ENCODE measurements around the gene PPM1M.

PPM1M gene

GRCh38 chr3:52215351-52215750 lies 30.2 kb upstream of the PPM1M start:
- no peaks in the 10 kb centered on the region for H3K4me1 ChIP-seq (ENCODE audit: control insufficient read depth, insufficient read depth, low read length)
- H3K27ac ChIP-seq (ENCODE audit: extremely low read depth, low read depth, low read length): no peak overlapping the region
- H3K36me3 ChIP-seq (ENCODE audit: control insufficient read depth in 2 of 2, insufficient read depth in 1 of 2, low read length in 2 of 2): peaks cover 8 to 57% of the 10 kb centered on the region in 2 experiments; a peak in 2 of 3 replicates
- TF ChIP-seq ZNF837 (tag by site-specific recombination; IDR thresholded peaks at IDR 0.05) (no peak), ZNF354C (tag by site-specific recombination; IDR thresholded peaks at IDR 0.05; ENCODE audit: borderline replicate concordance, low read depth) (no peak), KLF16 (tag by site-specific recombination; IDR thresholded peaks at IDR 0.05) (no peak), SP3 (tag by site-specific recombination; IDR thresholded peaks at IDR 0.05) (no peak), FEZF1 (tag by site-specific recombination; IDR thresholded peaks at IDR 0.05) (no peak), ZNF311 (tag by site-specific recombination; IDR thresholded peaks at IDR 0.05; ENCODE audit: borderline replicate concordance) (no peak)
- TF ChIP-seq, protein P1, sequence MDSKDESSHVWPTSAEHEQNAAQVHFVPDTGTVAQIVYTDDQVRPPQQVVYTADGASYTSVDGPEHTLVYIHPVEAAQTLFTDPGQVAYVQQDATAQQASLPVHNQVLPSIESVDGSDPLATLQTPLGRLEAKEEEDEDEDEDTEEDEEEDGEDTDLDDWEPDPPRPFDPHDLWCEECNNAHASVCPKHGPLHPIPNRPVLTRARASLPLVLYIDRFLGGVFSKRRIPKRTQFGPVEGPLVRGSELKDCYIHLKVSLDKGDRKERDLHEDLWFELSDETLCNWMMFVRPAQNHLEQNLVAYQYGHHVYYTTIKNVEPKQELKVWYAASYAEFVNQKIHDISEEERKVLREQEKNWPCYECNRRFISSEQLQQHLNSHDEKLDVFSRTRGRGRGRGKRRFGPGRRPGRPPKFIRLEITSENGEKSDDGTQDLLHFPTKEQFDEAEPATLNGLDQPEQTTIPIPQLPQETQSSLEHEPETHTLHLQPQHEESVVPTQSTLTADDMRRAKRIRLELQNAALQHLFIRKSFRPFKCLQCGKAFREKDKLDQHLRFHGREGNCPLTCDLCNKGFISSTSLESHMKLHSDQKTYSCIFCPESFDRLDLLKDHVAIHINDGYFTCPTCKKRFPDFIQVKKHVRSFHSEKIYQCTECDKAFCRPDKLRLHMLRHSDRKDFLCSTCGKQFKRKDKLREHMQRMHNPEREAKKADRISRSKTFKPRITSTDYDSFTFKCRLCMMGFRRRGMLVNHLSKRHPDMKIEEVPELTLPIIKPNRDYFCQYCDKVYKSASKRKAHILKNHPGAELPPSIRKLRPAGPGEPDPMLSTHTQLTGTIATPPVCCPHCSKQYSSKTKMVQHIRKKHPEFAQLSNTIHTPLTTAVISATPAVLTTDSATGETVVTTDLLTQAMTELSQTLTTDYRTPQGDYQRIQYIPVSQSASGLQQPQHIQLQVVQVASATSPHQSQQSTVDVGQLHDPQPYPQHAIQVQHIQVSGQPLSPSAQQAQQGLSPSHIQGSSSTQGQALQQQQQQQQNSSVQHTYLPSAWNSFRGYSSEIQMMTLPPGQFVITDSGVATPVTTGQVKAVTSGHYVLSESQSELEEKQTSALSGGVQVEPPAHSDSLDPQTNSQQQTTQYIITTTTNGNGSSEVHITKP (tag by site-specific recombination; IDR thresholded peaks at IDR 0.05): no peak
- CTCF ChIA-PET: interaction anchor here (0.6 to 1.1 kb wide), 2 partner anchors 16 to 122 kb away, joined by 3 read pairs; no protein-coding TSS in a partner anchor
- no peak overlapping the region for H3K4me3 ChIP-seq (ENCODE audit: low read depth, low read length)
- H3K9me3 ChIP-seq (ENCODE audit: control insufficient read depth, insufficient read depth, low read depth, low read length): no peaks in the 10 kb centered on the region
- POLR2A ChIA-PET: no interaction called here

DNA sequence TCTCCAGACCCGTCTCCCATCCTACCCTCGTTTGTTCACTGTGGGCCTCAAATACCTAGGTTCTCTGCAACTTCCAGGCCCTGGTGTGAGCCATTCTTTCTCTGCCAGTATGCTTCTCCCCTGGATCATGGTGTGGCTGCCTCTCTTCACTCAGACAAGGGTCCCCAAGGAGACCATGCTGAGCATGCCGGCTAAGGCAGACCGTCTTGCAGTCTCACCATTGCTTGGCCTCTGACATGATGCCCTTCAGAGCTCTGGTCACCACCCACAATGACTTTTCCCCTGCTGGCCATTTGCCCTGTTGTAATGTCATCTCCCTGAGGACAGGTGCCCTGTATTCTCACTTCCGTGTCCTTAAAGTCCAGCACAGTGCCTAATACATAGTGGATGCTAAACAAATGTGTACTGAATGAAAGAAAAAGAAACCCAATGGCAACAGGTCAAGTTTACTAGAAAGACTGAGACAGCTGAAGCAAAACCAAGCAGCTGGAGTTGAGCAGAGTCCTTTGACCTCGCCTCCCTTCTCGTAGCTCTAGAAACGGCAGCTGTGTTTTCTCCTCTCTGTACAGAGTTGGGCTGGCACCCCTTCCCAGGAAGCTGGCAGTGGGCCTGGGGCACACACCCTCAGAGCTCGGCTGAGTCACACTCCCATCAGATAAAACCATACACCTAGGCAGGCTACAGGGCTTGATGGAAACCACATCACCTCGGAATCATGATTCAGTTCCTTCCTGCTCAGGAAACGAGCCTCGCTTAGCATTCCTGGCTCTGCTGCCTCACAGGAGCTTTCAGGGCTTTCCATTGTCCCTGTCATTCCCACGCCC lies 28.8 kb upstream of the PPM1M start:
- H3K27ac ChIP-seq (ENCODE audit: extremely low read depth, low read depth, low read length): no peak overlapping the region
- H3K36me3 ChIP-seq (ENCODE audit: control insufficient read depth in 2 of 2, insufficient read depth in 1 of 2, low read length in 2 of 2): peaks cover 4 to 43% of the 10 kb centered on the region in 2 experiments; a peak in 2 of 3 replicates
- H3K4me1 ChIP-seq (ENCODE audit: control insufficient read depth, insufficient read depth, low read length): no peaks in the 10 kb centered on the region
- ChIA-PET CTCF (interaction anchor here (1.2 to 1.5 kb wide), 2 partner anchors 12 to 123 kb away, joined by 4 read pairs; no protein-coding TSS in a partner anchor), POLR2A (interaction anchor here (1.2 kb wide), 1 partner anchor 62 kb away, joined by 4 read pairs; the partner anchor contains the start of gene POC1A)
- H3K4me3 ChIP-seq (ENCODE audit: low read depth, low read length): no peak overlapping the region
- TF ChIP-seq, protein P2, sequence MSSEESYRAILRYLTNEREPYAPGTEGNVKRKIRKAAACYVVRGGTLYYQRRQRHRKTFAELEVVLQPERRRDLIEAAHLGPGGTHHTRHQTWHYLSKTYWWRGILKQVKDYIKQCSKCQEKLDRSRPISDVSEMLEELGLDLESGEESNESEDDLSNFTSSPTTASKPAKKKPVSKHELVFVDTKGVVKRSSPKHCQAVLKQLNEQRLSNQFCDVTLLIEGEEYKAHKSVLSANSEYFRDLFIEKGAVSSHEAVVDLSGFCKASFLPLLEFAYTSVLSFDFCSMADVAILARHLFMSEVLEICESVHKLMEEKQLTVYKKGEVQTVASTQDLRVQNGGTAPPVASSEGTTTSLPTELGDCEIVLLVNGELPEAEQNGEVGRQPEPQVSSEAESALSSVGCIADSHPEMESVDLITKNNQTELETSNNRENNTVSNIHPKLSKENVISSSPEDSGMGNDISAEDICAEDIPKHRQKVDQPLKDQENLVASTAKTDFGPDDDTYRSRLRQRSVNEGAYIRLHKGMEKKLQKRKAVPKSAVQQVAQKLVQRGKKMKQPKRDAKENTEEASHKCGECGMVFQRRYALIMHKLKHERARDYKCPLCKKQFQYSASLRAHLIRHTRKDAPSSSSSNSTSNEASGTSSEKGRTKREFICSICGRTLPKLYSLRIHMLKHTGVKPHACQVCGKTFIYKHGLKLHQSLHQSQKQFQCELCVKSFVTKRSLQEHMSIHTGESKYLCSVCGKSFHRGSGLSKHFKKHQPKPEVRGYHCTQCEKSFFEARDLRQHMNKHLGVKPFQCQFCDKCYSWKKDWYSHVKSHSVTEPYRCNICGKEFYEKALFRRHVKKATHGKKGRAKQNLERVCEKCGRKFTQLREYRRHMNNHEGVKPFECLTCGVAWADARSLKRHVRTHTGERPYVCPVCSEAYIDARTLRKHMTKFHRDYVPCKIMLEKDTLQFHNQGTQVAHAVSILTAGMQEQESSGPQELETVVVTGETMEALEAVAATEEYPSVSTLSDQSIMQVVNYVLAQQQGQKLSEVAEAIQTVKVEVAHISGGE (tag by site-specific recombination; conservative IDR thresholded peaks at IDR 0.05; ENCODE audit: low read depth): no peak
- TF ChIP-seq ZNF292 (tag by site-specific recombination; IDR thresholded peaks at IDR 0.05; ENCODE audit: borderline replicate concordance, low read depth) (no peak), KLF10 (tag by site-specific recombination; IDR thresholded peaks at IDR 0.05) (no peak), SCRT2 (tag by site-specific recombination; IDR thresholded peaks at IDR 0.05) (peak; percentile 72)
- no peaks in the 10 kb centered on the region for H3K9me3 ChIP-seq (ENCODE audit: control insufficient read depth, insufficient read depth, low read depth, low read length)

GRCh38 chr3:52217409-52217805 lies 28.2 kb upstream of the PPM1M start:
- H3K4me3 ChIP-seq (ENCODE audit: low read depth, low read length): no peak overlapping the region
- no peak overlapping the region for H3K27ac ChIP-seq (ENCODE audit: extremely low read depth, low read depth, low read length)
- H3K9me3 ChIP-seq (ENCODE audit: control insufficient read depth, insufficient read depth, low read depth, low read length): no peaks in the 10 kb centered on the region
- no peaks in the 10 kb centered on the region for H3K4me1 ChIP-seq (ENCODE audit: control insufficient read depth, insufficient read depth, low read length)
- H3K36me3 ChIP-seq (ENCODE audit: control insufficient read depth in 2 of 2, insufficient read depth in 1 of 2, low read length in 2 of 2): peaks cover 3 to 37% of the 10 kb centered on the region in 2 experiments; a peak in 2 of 3 replicates
- ChIA-PET POLR2A (interaction anchor here (1.2 kb wide), 1 partner anchor 63 kb away, joined by 4 read pairs; the partner anchor contains the start of gene POC1A), CTCF (interaction anchor here (1.2 to 1.5 kb wide), 2 partner anchors 12 to 122 kb away, joined by 4 read pairs; no protein-coding TSS in a partner anchor)
- TF ChIP-seq ZNF501 (tag by site-specific recombination; IDR thresholded peaks at IDR 0.05): no peak
- no peak for TF ChIP-seq ZNF558 (tag by site-specific recombination; IDR thresholded peaks at IDR 0.05)
- TF ChIP-seq ZNF514 (tag by site-specific recombination; IDR thresholded peaks at IDR 0.05): no peak
- TF ChIP-seq ZNF561 (tag by site-specific recombination; IDR thresholded peaks at IDR 0.05; ENCODE audit: borderline replicate concordance): no peak
- TF ChIP-seq, protein P3, sequence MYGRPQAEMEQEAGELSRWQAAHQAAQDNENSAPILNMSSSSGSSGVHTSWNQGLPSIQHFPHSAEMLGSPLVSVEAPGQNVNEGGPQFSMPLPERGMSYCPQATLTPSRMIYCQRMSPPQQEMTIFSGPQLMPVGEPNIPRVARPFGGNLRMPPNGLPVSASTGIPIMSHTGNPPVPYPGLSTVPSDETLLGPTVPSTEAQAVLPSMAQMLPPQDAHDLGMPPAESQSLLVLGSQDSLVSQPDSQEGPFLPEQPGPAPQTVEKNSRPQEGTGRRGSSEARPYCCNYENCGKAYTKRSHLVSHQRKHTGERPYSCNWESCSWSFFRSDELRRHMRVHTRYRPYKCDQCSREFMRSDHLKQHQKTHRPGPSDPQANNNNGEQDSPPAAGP (tag by site-specific recombination; IDR thresholded peaks at IDR 0.05): no peak
- no peak for TF ChIP-seq BCL11B (tag by site-specific recombination; IDR thresholded peaks at IDR 0.05; ENCODE audit: low read depth)
- no peak for TF ChIP-seq ZSCAN4 (tag by site-specific recombination; IDR thresholded peaks at IDR 0.05)
- TF ChIP-seq BCL6B (tag by site-specific recombination; IDR thresholded peaks at IDR 0.05): no peak

Measured in HEK293 (cell line).